Femur (tissue), 1 donor: Measurements from ENCODE around the gene POLQ.
A peak's percentile ranks its signal among the peaks of the same experiment; 100 is the strongest.
"Not testable (repeated sequence)": the region's sequence is repeated elsewhere in the genome, so short reads cannot be mapped to it uniquely, and the experiment has no call there.

Source experiments
- DNase-seq: peaks from one replicate; pipeline ENCODE4 v3.0.0-alpha.2; 2017

POLQ gene

DNA sequence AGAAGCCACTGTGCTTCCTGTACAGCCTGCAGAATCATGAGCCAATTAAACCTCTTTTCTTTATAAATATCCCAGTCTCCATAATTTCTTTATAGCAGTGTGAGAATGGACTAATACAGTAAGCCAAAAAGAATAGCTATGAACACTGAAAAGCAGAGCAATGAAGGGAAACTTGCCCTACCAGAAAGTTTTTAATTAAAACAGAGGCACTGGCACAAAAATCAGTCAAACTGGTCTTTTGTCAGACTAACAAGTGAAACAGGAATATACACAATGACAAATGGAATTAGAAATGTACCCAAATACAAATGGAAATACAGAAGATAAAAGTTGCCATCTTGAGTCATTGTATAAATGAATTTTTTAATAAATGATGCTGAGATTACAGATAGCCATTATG lies 40.5 kb downstream of the POLQ start:
- no peak for DNase-seq

DNA sequence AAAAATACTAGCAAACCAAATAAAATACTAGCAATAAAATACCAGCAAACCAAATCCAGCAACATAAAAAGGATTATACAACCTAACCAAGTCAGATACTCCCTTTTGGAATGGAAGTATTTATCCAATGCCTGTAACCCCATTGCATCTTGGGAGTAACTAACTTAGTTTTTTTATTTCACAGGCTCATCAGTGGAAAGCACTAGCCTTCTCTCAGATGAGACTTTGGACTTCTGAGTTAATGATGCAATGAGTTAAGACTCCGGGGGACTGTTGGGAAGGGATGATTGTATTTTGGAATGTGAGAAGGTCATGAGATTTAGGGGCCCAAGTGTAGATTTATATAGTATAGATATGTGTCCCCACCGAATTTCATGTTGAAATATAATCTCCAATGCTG lies 41.2 kb downstream of the POLQ start:
- DNase-seq = no peak

DNA sequence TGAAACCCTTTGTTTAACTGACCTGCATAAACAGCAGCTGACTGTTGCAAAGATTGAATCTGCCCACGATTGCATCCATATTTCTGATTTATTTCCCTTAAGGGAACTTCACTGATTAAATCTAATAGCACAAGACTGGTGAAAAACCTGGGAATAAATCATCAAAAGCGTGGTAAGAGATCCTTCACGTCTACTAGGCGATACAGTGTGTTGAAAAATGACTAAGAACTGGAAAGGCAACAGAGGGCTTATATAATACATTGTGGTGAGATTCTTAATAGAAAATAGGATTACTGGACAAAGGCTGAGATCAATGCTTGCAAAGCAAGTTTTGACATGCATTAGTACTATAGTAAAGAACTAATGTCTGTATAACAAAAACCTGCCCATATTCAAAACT lies 49.0 kb downstream of the POLQ start:
- no peak for DNase-seq

DNA sequence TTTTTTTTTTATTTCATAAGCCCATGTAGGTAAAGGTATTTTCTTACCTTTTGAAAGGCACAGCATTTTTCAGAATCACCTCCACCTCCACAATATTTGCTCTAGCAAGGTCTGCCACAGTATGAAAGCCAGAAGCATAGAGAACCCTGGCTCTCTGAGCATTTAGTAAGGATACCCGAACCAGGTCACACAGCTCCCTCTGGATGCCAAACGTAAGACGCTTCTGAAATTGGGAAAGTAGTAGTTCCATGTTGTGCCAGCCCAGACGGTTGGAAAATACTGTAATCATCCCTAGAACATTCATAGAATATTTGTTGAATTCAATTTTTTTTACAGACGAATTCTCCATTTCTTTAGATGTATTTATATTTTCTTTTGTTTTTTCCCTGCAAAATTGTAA lies 52.4 kb downstream of the POLQ start:
- DNase-seq = no peak

DNA sequence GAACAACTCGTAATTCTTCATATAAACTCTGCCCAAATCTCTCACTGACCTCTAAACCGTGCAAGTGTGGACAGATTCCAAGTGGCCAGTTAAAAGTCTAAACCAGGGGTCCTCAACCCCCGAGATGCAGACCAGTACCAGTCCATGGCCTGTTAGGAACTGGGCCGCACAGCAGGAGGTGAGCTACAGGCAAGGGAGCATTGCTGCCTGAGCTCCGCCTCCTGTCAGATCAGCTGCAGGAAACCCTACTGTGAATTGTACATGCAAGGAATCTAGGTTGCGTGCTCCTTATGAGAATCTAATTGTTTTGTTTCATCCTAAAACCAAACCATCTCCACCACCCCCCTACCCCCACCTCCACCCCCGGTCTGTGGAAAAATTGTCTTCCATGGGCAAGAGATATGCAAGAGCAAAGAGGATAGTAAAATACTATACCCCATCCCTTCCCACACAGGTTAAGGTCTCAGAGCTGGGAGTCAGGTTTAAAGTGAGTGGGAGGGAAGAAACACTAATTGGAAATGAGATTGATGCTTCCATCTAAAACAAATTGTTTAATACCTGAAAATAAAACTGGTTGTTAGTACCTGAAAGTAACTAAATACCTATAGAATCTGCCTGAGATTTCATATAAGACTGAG lies 54.0 kb downstream of the POLQ start:
- no peak for DNase-seq

DNA sequence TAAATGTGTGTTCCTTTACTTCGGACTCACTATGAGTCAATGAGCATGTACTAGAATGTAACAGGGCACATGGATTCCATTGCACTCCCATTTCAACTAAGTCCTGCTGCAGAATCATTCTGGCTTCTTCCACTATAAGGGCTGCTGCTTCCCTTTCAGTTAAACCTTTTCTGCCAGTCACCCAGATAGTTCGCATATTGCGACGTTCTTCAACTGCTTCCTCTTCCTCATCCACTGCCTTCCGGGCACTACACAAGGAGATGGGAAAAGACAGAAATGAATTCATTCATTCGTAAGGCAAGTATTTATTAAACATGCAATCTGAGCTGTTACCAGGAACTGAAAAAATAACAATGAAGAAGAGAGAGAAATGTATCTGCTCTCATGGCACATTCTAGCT lies 55.6 kb downstream of the POLQ start:
- DNase-seq = no peak

DNA sequence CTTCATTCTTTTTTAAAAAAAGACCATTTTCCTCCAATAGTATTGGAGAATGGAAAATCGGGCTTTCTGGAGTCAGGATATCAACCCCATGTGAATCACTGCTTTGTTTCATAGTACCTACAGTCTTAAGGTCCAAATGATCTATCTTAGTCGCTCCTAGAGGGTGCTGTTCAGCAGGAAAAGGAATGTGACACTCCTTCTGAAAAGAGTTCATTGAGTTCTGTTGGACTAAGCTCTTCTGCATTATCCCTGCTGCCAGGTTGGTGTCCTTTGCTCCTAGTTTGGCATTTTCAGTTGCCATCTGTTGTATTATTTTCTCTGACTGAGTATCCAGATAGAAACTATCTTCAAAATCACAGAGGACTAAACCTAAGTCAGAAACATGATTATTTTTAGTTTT lies 57.2 kb downstream of the POLQ start:
- DNase-seq = no peak

DNA sequence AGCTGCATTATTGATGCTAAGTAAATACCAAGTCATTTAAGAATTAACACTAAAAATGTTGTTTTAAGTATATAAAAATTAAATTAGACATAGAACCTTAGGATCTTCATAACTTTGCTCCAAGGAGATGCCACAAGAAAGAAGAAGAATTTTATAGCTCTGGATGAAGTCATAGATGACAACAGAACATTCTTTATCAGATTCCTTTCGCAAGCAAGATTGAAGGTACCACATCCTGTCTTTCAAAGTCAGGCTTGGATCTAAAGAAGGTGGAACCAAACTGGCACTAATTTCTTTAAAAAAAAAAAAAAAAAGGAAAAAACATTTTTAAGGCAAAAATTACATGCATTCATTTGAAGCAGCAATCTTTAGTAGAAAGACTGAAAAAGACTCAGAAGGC lies 62.5 kb downstream of the POLQ start:
- DNase-seq = no peak

DNA sequence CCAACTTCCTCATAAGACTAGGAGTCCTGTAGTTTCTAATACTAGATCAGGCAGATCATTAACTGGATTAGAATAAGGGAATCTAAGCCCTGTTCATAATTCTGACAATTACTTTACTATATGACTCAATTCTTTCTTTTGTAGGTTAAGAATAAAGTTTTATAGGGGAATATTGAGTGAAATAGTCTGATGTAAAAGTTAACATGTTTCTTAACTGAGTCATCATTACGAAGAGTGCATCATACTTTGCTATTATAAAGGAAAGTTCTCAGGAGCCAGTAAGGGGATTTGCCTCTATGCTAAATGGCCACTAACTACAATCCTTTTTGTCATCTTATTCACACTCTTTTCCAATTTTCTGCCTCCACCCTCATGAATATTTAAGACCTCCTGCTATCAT lies 63.1 kb downstream of the POLQ start:
- DNase-seq = no peak

DNA sequence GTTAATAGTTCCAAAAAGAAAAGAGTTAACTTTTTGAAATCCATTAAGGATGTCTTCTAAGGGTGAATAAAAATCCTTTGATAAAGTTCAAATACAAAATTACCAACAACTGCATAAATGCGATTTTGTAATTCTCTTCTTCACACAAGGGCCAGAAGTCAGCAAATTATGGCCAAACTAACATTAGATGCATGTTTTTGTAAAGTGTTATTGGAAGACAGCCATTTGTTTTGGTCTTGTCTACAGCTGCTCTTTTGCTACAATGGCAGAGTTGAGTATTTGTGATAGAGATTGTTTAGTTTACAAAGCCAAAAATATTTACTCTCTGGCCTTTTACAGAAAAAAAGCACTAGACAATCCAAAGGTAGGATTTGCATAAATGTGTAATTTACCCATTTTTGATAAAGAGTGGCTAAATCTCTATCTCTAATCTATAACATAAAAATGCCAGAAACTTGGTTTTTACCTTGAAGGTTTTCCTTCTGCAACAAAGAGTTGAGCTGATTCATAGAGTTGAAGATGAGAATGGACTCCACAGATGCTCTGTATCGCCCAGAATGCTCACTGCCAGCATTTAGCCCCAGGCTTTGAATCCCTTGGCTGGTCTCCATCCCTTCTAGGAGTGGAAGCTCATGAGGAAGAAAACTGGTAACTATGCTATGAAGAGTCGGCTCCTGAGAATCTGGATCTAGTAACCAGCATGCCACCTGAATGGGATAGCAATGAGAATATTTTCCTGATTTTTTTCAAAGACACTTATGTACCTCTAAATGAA lies 64.5 kb downstream of the POLQ start:
- no peak for DNase-seq

DNA sequence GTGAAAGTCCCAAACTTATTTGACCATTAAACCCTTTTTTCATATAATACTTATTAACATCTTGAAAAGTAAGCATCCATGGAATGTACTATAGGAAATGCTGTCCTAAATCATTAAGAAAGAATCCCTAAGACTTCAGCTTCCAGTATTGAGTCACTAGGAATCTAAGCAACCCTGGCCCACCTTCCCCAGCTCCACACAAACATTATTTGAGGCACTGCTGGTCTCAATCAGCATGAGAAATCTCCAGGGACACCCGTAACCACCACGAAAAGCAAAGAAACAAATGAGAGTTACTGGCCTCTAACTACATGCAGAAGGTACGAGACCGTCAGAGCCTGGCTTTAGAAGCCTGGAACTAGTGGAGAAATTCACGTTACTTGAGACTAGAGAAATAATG lies 68.2 kb downstream of the POLQ start:
- peak; percentile 20 for DNase-seq

DNA sequence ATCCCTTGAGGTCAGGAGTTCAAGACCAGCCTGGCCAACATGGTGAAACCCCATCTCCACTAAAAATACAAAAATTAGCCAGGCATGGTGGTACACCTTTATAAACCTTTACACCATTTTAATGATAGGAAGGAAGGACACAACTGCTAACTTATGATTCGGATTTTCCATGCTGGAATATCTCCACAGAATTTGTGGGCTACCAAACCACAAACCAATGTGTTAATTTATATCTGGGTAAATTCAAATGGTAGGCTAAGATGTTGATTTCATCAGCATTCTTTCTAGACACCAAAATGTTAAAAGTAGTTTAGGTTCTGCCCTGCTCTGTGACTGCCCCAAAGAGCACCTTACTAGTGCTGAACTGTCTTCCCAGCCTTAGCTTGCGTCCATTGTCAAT lies 72.8 kb downstream of the POLQ start:
- DNase-seq = no peak

DNA sequence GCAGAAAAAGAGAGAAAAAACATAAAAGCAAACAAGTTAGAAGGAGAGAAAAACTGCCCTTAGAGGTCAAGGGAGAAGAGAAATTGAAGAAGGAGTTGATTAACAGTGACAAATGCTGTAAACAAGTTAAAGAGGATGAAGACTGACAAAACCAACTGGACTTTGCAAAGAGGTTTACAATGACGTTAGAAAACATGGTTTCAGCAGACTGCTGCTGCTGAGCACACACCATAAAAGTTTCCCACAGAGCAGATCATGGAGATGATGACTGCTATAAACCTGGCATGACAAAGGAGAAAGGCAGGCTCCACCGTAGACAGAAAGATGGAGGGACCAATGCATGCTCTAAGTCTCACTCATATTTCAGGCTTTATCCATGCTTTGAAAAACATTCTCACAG lies 78.7 kb downstream of the POLQ start:
- DNase-seq = no peak

DNA sequence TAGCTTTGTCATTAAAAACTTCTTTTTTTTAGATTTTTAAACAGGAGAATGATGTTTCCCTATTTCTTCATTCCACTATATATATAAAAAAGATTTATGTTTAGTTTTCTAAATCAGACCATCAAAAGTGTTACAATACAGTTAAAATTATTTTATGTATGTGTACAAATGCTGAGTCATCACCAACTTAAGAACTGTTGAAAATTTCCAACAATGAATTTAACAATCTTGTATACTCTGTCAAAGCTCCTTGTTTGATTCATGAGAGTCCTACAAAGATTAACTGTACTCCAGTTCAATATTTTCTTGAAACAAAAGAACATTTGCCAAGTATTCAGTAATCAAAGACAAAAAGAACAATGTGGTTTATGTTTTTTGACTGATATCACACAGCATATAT lies 82.0 kb downstream of the POLQ start:
- no peak for DNase-seq

DNA sequence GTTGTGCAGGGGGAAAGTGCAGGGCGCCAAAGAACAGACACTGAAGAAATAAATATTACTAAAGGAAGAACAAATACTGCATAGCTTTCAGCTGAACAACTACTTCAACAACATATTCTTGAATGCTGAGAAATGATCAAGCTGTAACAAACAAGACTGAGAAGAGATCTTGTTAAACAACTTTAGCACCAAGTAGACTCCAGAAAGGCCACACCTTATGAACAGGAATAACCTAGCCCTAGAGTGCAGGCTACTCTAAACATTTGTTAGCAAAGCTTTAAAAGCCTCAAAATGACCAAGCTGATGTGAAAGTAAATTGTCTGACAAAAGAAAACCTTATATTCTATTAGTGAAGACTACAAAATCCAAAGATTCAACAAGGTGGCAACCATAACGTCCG lies 83.2 kb downstream of the POLQ start:
- no peak for DNase-seq

DNA sequence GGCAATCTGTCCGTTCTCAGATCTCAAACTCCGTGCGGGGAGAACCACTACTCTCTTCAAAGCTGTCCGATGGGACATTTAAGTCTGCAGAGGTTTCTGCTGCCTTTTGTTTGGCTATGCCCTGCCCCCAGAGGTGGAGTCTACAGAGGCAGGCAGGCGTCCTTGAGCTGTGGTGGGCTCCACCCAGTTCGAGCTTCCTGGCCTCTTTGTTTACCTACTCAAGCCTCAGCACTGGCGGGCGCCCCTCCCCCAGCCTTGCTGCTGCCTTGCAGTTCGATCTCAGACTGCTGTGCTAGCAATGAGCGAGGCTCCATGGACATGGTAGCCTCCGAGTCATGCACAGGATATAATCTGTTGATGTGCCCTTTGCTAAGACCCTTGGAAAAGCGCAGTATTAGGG lies 94.0 kb downstream of the POLQ start:
- not testable (repeated sequence) for DNase-seq

DNA sequence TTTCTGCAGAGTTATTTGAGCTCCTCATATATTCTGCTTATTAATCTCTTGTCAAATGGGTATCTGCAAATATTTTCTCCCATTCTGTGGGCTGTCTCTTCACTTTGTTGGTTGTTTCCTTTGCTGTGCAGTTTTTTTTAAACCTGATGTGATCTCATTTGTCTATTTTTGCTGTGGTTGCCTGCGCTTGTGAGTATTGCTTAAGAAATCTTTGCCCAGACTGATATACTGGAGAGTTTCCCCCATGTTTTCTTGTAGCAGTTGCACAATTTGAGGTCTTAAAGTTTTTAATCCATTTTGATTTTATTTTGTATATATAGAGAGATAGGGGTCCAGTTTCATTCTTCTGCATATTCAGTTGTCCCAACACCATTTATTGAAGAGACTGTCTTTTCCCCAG lies 102.3 kb downstream of the POLQ start:
- DNase-seq = no peak

DNA sequence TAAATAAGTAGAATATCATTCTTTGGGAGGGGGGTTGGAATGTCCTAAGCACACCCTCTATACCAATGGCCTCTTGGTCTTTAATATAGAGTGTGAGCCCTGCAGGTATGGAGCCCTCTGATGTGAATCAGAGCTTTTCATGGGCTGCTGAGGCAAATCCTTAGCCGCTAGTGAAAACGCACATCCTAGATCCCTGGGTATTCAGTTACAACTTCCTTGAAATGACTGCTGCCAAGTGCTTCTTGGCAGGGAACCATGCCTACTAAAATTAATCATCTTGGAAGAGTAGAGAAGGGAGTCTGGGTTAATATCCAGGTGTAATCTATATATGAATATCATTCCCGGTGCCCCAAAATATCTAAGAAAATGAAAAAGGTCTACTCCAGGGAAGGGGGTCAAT lies 109.1 kb downstream of the POLQ start:
- no peak for DNase-seq

DNA sequence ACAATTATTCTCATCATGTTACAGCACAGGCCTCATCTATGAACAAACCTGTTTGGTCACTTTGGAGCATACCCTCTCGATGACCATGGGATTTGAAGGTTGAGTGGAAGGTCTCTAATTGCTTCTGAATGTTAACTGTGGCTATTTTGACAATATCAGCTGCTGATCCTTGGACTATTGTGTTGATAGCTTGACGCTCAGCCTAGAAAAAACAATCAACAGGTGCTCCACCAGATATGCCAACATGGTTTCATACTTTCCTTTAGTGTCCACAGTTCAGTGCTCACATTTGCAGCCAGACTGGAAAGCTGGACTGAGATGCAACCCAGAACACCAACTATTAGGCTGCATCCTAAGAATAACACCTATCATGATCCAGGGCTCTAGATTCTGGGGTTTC lies 109.7 kb downstream of the POLQ start:
- no peak for DNase-seq

DNA sequence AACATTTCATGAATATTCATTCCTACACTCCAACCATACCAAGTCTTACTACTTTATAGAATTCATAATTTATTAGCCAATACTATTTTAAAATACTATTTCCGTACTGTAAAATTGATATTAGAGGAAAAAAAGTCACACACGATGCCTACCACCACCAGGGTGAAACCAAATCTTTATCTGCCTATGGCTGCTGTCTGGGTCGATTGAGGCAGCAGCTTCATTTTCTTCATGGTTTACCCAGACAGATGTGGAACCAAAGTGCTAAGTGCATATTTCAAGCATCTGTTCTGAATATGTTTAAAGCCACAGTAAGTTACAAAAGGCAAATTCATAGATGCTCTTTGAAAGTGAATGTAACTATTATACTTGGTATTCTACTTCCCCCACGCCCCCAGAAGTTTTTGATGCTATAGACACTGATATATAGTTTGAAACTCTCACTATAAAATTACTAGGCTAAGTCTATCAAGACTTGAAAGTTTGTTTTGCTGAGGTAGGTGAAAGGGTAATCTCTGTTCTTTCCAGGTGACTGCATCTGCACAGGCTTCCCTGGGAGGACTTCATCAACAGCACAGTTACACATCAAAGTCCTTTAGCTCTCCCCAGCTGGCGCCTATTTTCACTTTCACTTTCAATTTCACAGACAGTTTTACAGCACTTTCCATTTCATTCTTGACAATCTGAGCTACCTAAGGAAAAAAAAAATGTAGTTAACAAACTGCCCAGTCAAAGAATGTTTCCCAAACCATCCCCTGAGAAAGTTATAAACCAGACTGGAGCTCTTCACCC lies 113.9 kb downstream of the POLQ start:
- DNase-seq = peak; percentile 17

DNA sequence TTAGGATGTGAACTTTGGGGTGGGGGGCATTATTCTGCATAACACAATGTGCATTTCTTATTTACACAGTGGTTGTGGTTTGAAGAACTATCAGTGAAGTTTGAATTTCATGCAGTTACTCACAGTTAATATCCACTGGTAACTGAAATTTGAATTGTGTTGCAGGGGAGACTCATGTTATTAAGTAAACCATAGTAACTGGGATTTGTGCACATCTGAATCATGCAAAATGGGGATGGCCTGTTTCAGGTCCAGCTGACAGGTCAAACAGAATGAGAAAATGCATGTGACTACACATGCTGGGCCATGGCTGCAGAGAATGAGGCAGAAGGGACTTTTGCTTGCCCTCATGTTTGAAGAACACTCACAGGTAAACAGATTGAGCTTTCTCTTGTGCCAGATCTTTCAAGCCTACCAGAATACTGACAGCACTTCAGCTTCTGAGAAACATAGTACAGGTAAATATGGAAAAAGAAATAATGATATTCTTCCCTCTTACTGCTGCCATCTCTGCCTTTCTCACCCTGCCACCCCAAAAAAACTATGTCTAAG lies 115.0 kb downstream of the POLQ start:
- DNase-seq = no peak

DNA sequence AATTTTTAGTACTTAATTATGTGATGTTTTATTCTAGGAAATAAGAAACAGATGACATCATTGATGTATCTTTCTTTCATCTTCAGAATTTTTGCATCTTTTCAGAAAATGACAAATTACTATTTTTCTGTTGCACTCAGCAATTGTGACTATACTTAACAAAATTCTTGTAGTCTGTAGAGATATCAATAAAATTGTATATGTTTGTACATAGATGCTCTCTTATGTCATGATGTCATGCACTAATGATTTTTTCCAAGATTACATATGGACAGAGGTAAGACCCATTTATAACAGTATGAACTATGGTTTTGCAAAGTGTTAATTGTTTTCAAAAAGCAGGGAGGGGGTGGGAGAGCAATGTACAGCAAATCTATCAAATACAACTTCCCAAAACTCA lies 121.2 kb downstream of the POLQ start:
- no peak for DNase-seq

DNA sequence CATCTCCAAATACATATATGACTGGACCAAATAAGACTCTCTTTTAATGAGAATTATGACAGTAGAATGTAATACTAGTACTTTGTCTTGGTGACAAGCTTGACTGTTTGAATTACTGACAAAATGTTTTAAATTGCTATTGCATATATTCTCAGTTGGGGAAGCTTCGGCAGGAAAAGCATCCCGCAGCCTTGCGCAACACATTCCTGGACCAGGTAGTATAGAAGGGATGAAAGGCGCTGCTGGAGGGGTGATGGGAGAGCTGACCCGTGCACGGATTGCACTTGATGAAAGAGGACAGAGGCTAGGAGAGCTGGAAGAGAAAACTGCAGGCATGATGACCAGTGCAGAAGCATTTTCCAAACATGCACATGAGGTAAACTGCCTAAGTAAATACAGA lies 127.6 kb downstream of the POLQ start:
- no peak for DNase-seq

DNA sequence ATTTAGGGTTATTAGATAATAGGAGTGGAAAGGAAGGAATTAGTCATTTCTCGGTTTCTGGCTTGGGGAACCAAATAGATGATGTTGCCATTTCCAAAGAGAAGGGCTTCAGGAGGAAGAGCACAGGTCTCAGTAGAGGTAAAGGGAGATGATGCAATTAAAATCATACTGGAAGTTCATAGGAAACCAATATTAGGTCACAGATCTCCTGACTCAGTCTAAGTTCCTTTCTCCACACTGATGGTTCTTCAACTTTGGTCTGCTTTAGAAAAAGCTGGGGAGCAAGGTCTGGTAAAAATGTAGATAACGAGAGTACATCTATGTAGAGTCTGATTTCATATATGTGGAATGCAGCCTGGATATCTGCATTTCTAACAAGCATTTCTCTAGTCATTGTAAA lies 130.9 kb downstream of the POLQ start:
- no peak for DNase-seq
